Measurements from ENCODE around the gene USP54.
"Not testable (repeated sequence)": the region's sequence is repeated elsewhere in the genome, so short reads cannot be mapped to it uniquely, and the experiment has no call there.

The USP54 gene

GRCh38 chr10:73567025-73567424, 24.1 kb downstream of the USP54 start:
- H3K4me1 Mint-ChIP-seq, H3K4me3 Mint-ChIP-seq, H3K9me3 Mint-ChIP-seq, H3K27me3 Mint-ChIP-seq, H3K27ac Mint-ChIP-seq, H3K36me3 Mint-ChIP-seq: not testable (repeated sequence)

- Mint-ChIP-seq H3K27ac (no peak overlapping the region), H3K9me3 (no peaks in the 10 kb centered on the region), H3K4me1 (no peaks in the 10 kb centered on the region), H3K36me3 (peaks cover 3% of the 10 kb centered on the region), H3K27me3 (peaks cover 1% of the 10 kb centered on the region), H3K4me3 (no peak overlapping the region)
These were observed 29.9 kb downstream of the USP54 start for GRCh38 chr10:73561192-73561591.

GRCh38 chr10:73559590-73559989, 31.6 kb downstream of the USP54 start:
- H3K9me3 Mint-ChIP-seq: no peaks in the 10 kb centered on the region
- H3K36me3 Mint-ChIP-seq: no peaks in the 10 kb centered on the region
- no peak overlapping the region for H3K27ac Mint-ChIP-seq
- H3K4me3 Mint-ChIP-seq: no peak overlapping the region
- peaks cover 1% of the 10 kb centered on the region for H3K27me3 Mint-ChIP-seq
- no peaks in the 10 kb centered on the region for H3K4me1 Mint-ChIP-seq

DNA sequence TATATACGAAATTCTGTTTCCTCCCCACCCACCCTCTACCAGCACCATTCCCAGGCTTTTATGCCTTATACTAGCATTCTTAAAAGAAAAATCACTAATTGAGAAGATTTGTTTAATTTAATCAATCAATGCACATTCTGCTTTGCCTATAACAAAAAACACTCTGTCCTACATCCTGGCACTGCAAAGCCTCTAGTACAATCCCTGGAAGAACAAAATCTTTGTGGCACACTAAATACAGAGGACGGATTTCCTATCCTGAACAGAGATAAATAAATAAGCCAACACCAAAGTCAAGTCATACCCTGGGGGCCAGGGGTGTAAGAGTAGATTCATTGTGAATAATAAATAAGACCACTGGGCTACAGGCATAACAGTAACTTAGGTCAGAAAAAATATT, 34.3 kb downstream of the USP54 start:
- Mint-ChIP-seq H3K4me3 (no peak overlapping the region), H3K9me3 (no peaks in the 10 kb centered on the region), H3K36me3 (no peaks in the 10 kb centered on the region)

DNA sequence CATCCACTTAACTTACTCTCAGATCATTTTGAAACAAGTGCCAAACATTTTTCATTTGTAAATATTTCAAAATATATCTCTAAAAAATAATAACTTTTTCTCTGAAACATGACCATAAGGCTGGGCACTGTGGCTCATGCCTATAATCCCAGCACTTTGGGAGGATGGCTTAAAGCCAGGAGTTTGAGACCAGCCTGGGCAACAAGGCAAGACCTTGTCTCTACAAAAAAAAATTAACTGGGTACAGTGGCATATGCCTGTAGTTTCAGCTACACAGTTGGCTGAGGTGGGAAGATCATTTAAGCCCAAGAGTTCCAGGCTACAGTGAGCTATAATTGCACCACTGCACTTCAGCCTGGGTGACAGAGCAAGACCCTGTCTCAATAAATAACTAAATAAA, 36.4 kb downstream of the USP54 start:
- H3K36me3 Mint-ChIP-seq: no peaks in the 10 kb centered on the region
- H3K27ac Mint-ChIP-seq: no peak overlapping the region
- no peaks in the 10 kb centered on the region for H3K4me1 Mint-ChIP-seq
- no peak overlapping the region for H3K4me3 Mint-ChIP-seq
- H3K27me3 Mint-ChIP-seq: peaks cover 1% of the 10 kb centered on the region
- no peaks in the 10 kb centered on the region for H3K9me3 Mint-ChIP-seq

More for the DNA sequence above, 34.3 kb downstream of the USP54 start:
- Mint-ChIP-seq H3K4me1 (no peaks in the 10 kb centered on the region), H3K27ac (peak overlapping the region; percentile 14), H3K27me3 (peaks cover 1% of the 10 kb centered on the region)

DNA sequence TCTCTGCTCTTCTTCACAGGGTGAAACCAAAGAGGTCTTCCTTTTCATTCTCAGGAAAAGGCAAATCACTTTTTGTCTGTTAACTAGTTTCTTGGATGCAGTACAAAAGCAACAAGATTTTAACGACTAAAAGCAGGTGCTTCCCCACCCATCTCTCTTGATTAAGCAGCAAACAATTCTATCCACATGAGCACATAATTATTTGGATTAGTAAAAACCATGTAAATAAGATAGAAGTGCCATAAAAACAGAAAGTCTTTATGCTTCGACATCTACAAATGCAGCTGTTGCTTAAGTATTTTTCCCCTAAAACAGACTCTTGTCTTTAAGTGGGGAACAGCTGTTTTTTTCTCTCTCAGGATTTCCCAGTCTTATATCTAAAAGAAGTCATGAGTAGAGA, 37.4 kb downstream of the USP54 start:
- Mint-ChIP-seq H3K36me3 (no peaks in the 10 kb centered on the region), H3K9me3 (no peaks in the 10 kb centered on the region), H3K4me1 (no peaks in the 10 kb centered on the region), H3K4me3 (no peak overlapping the region), H3K27me3 (peaks cover 1% of the 10 kb centered on the region), H3K27ac (no peak overlapping the region)

- Mint-ChIP-seq H3K9me3 (no peaks in the 10 kb centered on the region), H3K4me3 (no peak overlapping the region), H3K36me3 (no peaks in the 10 kb centered on the region), H3K27ac (no peak overlapping the region), H3K4me1 (no peaks in the 10 kb centered on the region), H3K27me3 (peaks cover 1% of the 10 kb centered on the region)
These were observed 38.1 kb downstream of the USP54 start for GRCh38 chr10:73552819-73553715.

DNA sequence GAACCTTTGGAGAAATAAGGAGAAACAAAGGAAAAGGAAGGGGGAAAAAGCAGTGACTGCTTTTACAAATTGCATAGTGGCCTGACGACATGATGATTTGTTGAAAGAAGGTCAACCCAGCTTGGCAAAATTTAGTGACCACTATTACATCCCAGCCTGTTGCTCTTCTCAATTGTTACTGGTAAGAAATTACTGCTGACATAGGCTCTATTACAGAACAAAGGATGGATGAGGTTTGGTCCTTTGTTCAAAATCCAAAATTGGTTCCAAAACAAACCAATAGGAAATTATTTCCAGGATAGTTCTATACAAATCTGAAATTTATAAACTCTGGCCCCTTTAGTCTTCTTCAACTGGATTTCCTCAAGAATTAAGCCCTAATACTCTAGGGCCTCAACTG, 39.6 kb downstream of the USP54 start:
- no peaks in the 10 kb centered on the region for H3K9me3 Mint-ChIP-seq

GRCh38 chr10:73545357-73545756, 45.8 kb downstream of the USP54 start:
- Mint-ChIP-seq H3K36me3 (peaks cover 2% of the 10 kb centered on the region), H3K27ac (no peak overlapping the region), H3K4me1 (no peaks in the 10 kb centered on the region), H3K9me3 (no peaks in the 10 kb centered on the region), H3K4me3 (no peak overlapping the region), H3K27me3 (no peaks in the 10 kb centered on the region)

More for the DNA sequence above, 39.6 kb downstream of the USP54 start:
- no peaks in the 10 kb centered on the region for H3K4me1 Mint-ChIP-seq
- no peak overlapping the region for H3K4me3 Mint-ChIP-seq
- H3K27me3 Mint-ChIP-seq: no peaks in the 10 kb centered on the region
- H3K27ac Mint-ChIP-seq: no peak overlapping the region
- no peaks in the 10 kb centered on the region for H3K36me3 Mint-ChIP-seq

DNA sequence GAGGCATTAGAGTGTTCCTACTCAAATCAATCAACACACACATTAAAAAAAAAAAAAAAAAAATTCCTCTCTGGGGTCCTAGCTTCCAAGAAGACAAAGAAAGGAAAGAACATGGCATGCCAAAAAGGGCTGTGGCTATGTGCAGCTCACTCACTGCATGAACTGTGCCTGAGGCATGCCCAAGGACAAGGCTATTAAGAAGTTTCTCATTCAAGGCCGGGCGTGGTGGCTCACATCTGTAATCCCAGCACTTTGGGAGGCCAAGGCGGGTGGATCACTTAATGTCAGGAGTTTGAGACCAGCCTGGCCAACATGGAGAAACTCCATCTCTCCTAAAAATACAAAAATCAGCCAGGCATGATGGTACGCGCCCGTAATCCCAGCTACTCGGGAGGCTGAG, 53.4 kb downstream of the USP54 start:
- no peak overlapping the region for H3K27ac Mint-ChIP-seq
- peaks cover 11% of the 10 kb centered on the region for H3K36me3 Mint-ChIP-seq
- no peaks in the 10 kb centered on the region for H3K9me3 Mint-ChIP-seq
- H3K4me1 Mint-ChIP-seq: peaks cover 12% of the 10 kb centered on the region
- H3K27me3 Mint-ChIP-seq: no peaks in the 10 kb centered on the region
- no peak overlapping the region for H3K4me3 Mint-ChIP-seq

GRCh38 chr10:73537288-73537687, 53.9 kb downstream of the USP54 start:
- peaks cover 11% of the 10 kb centered on the region for H3K36me3 Mint-ChIP-seq
- H3K27ac Mint-ChIP-seq: no peak overlapping the region
- no peaks in the 10 kb centered on the region for H3K9me3 Mint-ChIP-seq
- H3K27me3 Mint-ChIP-seq: no peaks in the 10 kb centered on the region
- H3K4me3 Mint-ChIP-seq: no peak overlapping the region
- peaks cover 12% of the 10 kb centered on the region for H3K4me1 Mint-ChIP-seq

DNA sequence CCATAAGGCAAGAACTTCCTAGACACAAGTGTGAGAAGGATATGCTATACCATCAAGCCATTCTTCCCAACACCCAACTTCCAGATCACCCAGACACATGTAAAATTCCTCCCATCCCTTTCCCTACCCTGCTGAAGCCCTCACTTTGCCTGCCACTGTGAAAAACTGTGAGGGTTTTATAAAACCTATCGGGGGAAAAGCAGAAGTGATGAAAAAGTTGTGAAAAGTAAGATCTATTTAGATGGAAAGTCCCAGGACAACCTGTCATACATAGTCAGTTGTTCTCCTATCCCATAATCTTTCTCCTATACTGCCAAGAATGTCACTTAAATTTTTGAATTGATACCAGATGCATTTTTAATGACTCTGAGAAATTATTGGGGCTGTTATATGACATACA, 56.3 kb downstream of the USP54 start:
- Mint-ChIP-seq H3K27me3 (no peaks in the 10 kb centered on the region), H3K9me3 (no peaks in the 10 kb centered on the region), H3K4me3 (no peak overlapping the region), H3K27ac (no peak overlapping the region), H3K4me1 (peaks cover 12% of the 10 kb centered on the region), H3K36me3 (peaks cover 9% of the 10 kb centered on the region)

- no peaks in the 10 kb centered on the region for H3K9me3 Mint-ChIP-seq
- H3K4me1 Mint-ChIP-seq: no peaks in the 10 kb centered on the region
- peaks cover 2% of the 10 kb centered on the region for H3K36me3 Mint-ChIP-seq
- no peak overlapping the region for H3K4me3 Mint-ChIP-seq
- no peaks in the 10 kb centered on the region for H3K27me3 Mint-ChIP-seq
- H3K27ac Mint-ChIP-seq: no peak overlapping the region
These were observed 61.9 kb downstream of the USP54 start for GRCh38 chr10:73529089-73529832.

- Mint-ChIP-seq H3K4me1 (no peaks in the 10 kb centered on the region), H3K9me3 (no peaks in the 10 kb centered on the region), H3K27ac (no peak overlapping the region), H3K36me3 (peaks cover 2% of the 10 kb centered on the region), H3K4me3 (no peak overlapping the region), H3K27me3 (no peaks in the 10 kb centered on the region)
These were observed 68.9 kb downstream of the USP54 start for GRCh38 chr10:73522263-73522662.

DNA sequence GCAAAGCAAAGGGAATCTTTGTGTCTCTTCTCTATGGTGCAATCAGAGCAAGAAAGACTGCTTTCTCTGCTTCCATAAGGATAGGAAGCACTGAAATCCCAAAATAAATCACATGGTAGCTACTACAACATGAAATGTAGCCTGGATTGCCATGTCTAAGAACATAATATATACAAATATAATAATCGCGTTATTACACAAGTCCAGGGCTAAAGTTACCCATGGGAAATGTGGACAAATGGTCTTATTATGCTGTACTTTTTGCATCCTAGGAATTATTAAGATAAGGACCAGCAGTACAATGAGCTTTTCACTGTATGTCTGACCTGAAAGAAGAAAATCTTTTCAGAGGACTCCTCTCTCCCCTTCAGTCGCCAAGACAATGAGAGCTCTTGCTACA, 71.8 kb downstream of the USP54 start:
- Mint-ChIP-seq H3K36me3 (no peaks in the 10 kb centered on the region), H3K27me3 (no peaks in the 10 kb centered on the region), H3K4me3 (no peak overlapping the region), H3K27ac (no peak overlapping the region), H3K9me3 (no peaks in the 10 kb centered on the region), H3K4me1 (no peaks in the 10 kb centered on the region)

DNA sequence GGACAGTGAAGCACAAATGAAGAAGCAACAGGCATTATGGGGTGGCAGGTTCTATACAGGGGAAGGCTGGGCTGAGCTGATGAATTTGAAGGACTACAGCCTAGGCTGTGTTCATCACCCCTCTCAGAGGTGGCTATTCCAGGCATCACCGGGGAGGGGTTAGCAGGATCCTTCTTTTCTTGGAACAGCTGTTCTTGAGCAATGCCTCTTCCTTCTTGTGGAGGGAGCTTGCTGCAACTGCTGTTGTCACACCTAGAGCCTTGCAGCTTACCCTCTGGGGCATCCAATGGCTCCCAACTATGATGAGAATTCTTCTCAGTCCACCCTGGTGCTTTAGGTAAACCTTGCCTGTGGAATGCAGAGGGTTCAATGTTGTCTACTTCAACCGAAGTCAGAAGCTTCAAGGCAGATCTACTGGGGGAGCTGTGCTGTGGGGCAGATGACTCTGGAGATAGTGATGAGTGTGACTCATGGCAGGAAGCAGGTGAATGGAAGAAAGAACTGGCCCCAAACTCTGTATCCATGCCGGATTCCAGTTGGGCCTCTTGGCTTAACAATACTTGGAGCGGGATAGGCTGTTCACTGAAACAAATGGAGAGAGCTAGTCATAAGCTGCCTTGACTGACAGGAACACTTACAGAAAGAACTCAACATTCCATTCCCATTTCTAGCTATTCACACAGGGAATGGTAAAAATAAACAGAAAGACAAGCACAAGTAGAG, 73.8 kb downstream of the USP54 start:
- H3K27ac Mint-ChIP-seq: no peak overlapping the region
- H3K9me3 Mint-ChIP-seq: no peaks in the 10 kb centered on the region

More for the DNA sequence above, 73.8 kb downstream of the USP54 start:
- H3K4me1 Mint-ChIP-seq: no peaks in the 10 kb centered on the region
- no peaks in the 10 kb centered on the region for H3K36me3 Mint-ChIP-seq
- no peak overlapping the region for H3K4me3 Mint-ChIP-seq
- no peaks in the 10 kb centered on the region for H3K27me3 Mint-ChIP-seq

Measured in activated naive CD4-positive, alpha-beta T cell treated with anti-CD3 and anti-CD28 coated beads, Interleukin-2, amount 50 U/mL, for 24 hours (primary cell).